ENCODE measurements around the gene GNB1L. TPM values are rescaled to one million over a fixed set of nuclear protein-coding genes. Genes with fewer than 3 reads are reported as not detected.

Gene GNB1L
- total and polyA plus RNA-seq, 10 of the 15 experiments (the other 5 are each of a cell fraction or from before 2014, with no cell fraction given) = 0.21 to 19.4 (median 6.8) TPM

DNA sequence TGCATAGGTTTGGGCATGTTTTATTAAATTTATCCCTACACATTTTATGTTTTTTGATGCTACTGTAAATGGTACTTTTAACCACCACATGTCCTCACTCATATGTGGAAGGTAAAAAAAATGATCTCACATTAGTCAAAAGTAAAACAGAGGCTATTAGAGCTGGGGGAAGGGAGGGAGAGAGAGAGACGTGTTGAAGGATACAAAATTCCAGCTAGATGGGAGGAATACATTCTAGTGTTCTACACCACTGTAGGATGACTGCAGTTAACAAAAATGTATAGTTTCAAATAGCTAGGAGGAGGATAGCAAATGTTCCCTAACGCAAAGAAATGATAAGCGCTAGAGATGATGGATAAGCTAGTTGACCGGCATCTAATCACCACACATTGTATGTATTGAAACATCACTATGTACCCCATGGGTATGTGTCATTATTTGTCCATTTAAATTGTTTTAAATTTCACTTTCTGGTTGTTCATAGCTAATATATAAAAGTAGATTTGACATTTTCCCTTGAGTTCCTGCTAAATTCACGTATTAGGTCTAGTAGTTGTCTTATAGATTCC lies 9.9 kb upstream of the GNB1L start:
- FAIRE-seq = no peak
- ChIA-PET POLR2A (interaction anchor here (0.7 to 1.1 kb wide), 2 partner anchors 9 to 346 kb away, joined by 4 to 6 read pairs; no protein-coding TSS in a partner anchor), CTCF (interaction anchor here (1.2 to 1.4 kb wide), 2 partner anchors 22 to 83 kb away, joined by 3 to 4 read pairs; no protein-coding TSS in a partner anchor), RAD21 (ENCODE audit: unreplicated experiment) (no interaction called here), SMC1A (ENCODE audit: uncharacterized antibody, unreplicated experiment) (interaction anchor here (1.0 to 1.7 kb wide), 2 partner anchors 9 to 134 kb away, joined by 3 to 9 read pairs; no protein-coding TSS in a partner anchor)
- Histone ChIP-seq H3K9ac (ENCODE audit: control insufficient read depth, insufficient read depth, low read length) (no peak overlapping the region), H2AFZ (ENCODE audit: control insufficient read depth, low read depth, low read length) (no peak overlapping the region), H3K27ac (ENCODE audit: control insufficient read depth, insufficient read depth) (no peak overlapping the region), H3K79me2 (ENCODE audit: control insufficient read depth, insufficient read depth, low read length) (no peaks in the 10 kb centered on the region), H3K36me3 (ENCODE audit: control insufficient read depth in 2 of 2, insufficient read depth in 2 of 2, low read length in 1 of 2) (no peaks in the 10 kb centered on the region), H3K4me1 (ENCODE audit: control insufficient read depth, insufficient read depth, low read length) (no peaks in the 10 kb centered on the region), H4K20me1 (ENCODE audit: control insufficient read depth, insufficient read depth) (no peaks in the 10 kb centered on the region), H3K9me3 (replicated peaks; ENCODE audit: control insufficient read depth, insufficient read depth, low read length) (no peaks in the 10 kb centered on the region), H3K4me2 (ENCODE audit: control insufficient read depth, insufficient read depth) (no peak overlapping the region), H3K4me3 (no peak overlapping the region), H3K27me3 (replicated peaks in 1 of 2; ENCODE audit: control insufficient read depth in 2 of 2, insufficient read depth in 2 of 2, low read length in 1 of 2) (no peaks in the 10 kb centered on the region)
- in situ Hi-C loops (cut with MboI) (no loop called here), intact Hi-C loops (cut with micrococcal nuclease; ENCODE audit: unreplicated experiment) (no loop called here)
- TF ChIP-seq ATF7 (IDR thresholded peaks at IDR 0.05; ENCODE audit: low read depth) (no peak), ZZZ3 (IDR thresholded peaks at IDR 0.05; ENCODE audit: control insufficient read depth, insufficient read length, low read depth) (no peak), SMARCA5 (IDR thresholded peaks at IDR 0.05) (no peak), ZSCAN29 (IDR thresholded peaks at IDR 0.05) (no peak), ZNF622 (IDR thresholded peaks at IDR 0.05) (no peak), CHD4 (IDR thresholded peaks at IDR 0.05) (no peak)
- TF ChIP-seq, protein P1, sequence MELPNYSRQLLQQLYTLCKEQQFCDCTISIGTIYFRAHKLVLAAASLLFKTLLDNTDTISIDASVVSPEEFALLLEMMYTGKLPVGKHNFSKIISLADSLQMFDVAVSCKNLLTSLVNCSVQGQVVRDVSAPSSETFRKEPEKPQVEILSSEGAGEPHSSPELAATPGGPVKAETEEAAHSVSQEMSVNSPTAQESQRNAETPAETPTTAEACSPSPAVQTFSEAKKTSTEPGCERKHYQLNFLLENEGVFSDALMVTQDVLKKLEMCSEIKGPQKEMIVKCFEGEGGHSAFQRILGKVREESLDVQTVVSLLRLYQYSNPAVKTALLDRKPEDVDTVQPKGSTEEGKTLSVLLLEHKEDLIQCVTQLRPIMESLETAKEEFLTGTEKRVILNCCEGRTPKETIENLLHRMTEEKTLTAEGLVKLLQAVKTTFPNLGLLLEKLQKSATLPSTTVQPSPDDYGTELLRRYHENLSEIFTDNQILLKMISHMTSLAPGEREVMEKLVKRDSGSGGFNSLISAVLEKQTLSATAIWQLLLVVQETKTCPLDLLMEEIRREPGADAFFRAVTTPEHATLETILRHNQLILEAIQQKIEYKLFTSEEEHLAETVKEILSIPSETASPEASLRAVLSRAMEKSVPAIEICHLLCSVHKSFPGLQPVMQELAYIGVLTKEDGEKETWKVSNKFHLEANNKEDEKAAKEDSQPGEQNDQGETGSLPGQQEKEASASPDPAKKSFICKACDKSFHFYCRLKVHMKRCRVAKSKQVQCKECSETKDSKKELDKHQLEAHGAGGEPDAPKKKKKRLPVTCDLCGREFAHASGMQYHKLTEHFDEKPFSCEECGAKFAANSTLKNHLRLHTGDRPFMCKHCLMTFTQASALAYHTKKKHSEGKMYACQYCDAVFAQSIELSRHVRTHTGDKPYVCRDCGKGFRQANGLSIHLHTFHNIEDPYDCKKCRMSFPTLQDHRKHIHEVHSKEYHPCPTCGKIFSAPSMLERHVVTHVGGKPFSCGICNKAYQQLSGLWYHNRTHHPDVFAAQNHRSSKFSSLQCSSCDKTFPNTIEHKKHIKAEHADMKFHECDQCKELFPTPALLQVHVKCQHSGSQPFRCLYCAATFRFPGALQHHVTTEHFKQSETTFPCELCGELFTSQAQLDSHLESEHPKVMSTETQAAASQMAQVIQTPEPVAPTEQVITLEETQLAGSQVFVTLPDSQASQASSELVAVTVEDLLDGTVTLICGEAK (IDR thresholded peaks at IDR 0.05; ENCODE audit: borderline replicate concordance) = no peak
- BruUV-seq (replicated peaks) = no TSS peak
- no peak for DNase-seq (ENCODE audit: low read depth, low spot score)
- WGBS (ENCODE audit: insufficient coverage, insufficient replicate concordance, low lambda C conversion rate, missing lambda C conversion rate) = 79% methylated on average over 5 of the region's 5 CpGs
- no peak for ATAC-seq

Measured in GM12878 (cell line).